Measurements from ENCODE around the gene SSTR3.
A peak's percentile ranks its signal among the peaks of the same experiment; 100 is the strongest.

The SSTR3 gene

DNA sequence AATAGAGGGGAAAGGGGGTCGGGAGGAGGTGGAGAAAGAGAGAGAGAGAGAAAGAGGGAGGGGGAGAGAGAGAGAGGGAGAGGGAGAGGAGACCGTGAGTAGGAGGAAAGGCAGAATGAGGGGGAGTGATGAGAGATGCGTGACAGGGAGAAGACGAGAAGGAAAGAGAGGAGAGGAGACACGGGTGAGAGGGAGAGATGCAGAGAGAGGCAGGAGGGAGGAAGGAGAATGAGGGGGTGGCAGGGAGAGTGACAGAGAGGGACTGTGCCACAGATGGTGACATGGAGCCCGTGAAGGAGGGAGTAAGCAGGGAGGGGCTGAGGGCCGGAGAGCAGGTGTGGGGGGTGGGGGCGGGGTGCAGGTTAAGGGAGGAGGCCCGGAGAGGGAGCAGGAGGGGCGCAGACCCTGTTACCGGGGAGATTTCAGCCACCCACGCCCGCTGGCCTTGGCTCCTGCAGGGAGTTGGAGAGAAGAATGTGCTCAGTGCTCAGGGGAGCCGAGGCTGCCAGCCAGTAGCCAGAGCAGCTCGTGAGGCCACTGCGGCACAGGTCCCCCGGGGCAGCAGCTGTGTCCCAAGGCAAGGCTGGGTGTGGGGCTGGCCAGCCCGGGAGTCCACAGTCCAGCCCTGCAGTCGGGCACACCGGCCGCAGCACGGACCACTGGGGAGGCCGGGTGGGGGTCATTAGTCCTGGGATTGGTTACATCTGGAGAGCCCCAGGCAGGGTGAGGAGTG, at the start of gene SSTR3:
TSS of gene SSTR3 (minus strand) at position 304 of the 733 bp plus-strand sequence. CDS start 4,674 bp downstream, outside the sequence.
- H3K4me3 ChIP-seq (replicated peaks; ENCODE audit: low read depth, low read length), result no peak within 1 kb of the TSS
- no peak for DNase-seq (ENCODE audit: extremely low read depth, low read depth)
- TF ChIP-seq, protein P1, sequence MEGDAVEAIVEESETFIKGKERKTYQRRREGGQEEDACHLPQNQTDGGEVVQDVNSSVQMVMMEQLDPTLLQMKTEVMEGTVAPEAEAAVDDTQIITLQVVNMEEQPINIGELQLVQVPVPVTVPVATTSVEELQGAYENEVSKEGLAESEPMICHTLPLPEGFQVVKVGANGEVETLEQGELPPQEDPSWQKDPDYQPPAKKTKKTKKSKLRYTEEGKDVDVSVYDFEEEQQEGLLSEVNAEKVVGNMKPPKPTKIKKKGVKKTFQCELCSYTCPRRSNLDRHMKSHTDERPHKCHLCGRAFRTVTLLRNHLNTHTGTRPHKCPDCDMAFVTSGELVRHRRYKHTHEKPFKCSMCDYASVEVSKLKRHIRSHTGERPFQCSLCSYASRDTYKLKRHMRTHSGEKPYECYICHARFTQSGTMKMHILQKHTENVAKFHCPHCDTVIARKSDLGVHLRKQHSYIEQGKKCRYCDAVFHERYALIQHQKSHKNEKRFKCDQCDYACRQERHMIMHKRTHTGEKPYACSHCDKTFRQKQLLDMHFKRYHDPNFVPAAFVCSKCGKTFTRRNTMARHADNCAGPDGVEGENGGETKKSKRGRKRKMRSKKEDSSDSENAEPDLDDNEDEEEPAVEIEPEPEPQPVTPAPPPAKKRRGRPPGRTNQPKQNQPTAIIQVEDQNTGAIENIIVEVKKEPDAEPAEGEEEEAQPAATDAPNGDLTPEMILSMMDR (IDR thresholded peaks at IDR 0.05; ENCODE audit: low read depth, low read length, missing control alignments), result no peak

DNA sequence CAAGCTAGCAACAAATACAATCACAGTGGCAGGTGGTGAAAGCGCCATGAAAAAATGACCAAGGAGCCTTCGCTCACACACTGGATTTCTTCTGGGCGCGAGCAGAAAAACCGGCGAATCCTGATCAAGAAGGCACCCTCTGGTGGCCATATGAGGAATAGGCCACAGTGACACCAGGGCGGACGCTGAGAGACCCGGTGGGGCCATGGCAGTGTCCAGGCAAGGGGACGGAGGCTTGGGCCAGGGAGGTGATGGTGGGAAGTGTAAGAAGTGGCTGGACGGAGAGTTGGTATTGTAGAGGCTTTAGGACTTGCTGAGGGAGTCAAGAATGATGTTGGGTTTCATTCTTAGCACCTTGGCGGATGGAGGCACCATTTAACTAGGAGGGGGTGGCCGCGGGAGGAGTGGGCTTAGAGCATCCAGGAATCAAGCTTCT, 48.6 kb upstream of the SSTR3 start:
- no peak overlapping the region for H3K4me3 ChIP-seq (replicated peaks; ENCODE audit: low read depth, low read length)
- TF ChIP-seq, protein P1 (IDR thresholded peaks at IDR 0.05; ENCODE audit: low read depth, low read length, missing control alignments), result peak; percentile 94
- no peak for DNase-seq (ENCODE audit: extremely low read depth, low read depth)

DNA sequence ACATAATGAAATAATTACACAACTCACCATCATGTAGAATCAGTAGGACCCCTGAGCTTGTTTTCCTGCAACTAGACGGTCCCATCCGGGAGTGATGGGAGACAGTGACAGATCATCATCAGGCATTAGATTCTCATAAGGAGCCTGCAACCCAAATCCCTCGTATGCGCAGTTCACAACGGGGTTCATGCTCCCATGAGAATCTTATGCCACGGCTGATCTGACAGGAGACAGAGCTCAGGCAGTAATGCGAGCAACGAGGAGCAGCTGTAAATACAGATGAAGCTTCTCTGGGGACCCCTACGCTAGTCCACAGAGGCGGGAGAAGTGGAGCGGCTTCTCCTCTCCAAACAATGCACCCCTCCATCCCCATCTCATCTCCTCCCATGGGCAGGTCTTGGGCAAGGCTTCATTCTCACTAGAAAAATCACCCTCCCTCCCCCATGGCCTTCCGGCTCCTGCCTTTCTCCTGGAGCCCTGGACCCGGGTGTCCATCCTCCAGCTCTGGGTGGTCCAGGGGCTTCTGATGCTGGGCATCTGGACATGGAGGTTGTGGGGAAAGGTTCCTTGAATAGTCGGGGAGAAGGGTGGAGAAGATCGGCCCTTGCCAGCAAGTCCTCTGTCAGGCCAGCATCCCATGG, 48.0 kb upstream of the SSTR3 start:
- DNase-seq (ENCODE audit: extremely low read depth, low read depth), result no peak
- H3K4me3 ChIP-seq (replicated peaks; ENCODE audit: low read depth, low read length), result no peak overlapping the region
- TF ChIP-seq, protein P1 (IDR thresholded peaks at IDR 0.05; ENCODE audit: low read depth, low read length, missing control alignments), result no peak

DNA sequence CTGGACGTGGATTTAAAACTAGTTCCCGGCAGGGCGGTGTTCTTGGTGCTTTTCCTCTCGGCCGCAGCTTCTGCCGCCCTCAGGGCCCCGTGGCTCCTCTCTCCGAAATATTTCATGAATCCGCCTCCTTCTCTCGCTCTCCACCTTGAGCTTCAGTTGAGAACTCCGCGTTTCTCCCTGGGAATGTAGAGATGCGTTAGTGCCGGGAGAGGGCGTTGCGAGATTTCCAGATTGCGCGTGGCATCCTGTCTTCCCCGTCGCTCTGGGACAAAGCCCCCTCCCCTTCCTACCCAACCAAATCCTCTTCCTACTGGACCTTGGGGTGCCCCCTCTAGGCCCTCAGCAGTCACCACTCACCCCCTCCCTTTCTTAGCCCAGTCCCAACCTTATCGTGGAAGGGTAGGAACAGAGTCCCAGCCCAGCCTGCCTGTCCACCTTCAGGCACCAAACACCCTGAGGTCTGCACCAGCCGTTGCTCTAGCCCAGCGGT, 47.3 kb upstream of the SSTR3 start:
- TF ChIP-seq, protein P1 (IDR thresholded peaks at IDR 0.05; ENCODE audit: low read depth, low read length, missing control alignments), result peak; percentile 61
- no peak overlapping the region for H3K4me3 ChIP-seq (replicated peaks; ENCODE audit: low read depth, low read length)
- no peak for DNase-seq (ENCODE audit: extremely low read depth, low read depth)

DNA sequence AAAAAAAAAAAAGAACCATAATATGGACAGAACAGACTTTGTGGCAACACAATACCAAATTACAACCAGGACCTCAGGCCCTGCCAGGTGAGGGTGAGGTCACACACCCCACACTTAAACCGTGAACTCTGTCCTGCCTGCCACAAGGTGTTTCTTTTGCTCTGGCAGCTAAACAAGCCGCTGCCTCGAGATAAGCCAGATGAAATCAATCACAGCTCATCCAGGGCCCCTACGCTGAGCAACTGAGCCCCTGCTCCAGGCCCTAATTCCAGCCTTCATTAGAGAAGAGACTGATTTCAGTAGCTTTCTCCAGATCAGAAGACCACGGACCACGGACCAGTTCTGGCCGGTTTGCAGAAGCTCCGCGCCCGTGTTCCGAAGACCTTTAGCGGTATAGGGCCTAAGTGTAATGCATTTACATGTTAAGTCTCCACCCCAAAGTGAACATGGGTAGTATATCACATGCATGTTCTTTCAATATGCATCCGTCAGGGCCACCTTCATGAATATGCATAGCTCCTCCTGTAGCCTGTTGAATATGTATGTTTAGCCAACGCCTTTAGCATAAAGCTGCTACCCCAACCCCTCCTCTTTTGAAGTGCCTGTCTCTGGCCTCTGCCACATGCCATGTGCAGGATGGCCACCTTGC, 46.6 kb upstream of the SSTR3 start:
- TF ChIP-seq, protein P1 (IDR thresholded peaks at IDR 0.05; ENCODE audit: low read depth, low read length, missing control alignments), result no peak
- DNase-seq (ENCODE audit: extremely low read depth, low read depth), result no peak
- no peak overlapping the region for H3K4me3 ChIP-seq (replicated peaks; ENCODE audit: low read depth, low read length)

DNA sequence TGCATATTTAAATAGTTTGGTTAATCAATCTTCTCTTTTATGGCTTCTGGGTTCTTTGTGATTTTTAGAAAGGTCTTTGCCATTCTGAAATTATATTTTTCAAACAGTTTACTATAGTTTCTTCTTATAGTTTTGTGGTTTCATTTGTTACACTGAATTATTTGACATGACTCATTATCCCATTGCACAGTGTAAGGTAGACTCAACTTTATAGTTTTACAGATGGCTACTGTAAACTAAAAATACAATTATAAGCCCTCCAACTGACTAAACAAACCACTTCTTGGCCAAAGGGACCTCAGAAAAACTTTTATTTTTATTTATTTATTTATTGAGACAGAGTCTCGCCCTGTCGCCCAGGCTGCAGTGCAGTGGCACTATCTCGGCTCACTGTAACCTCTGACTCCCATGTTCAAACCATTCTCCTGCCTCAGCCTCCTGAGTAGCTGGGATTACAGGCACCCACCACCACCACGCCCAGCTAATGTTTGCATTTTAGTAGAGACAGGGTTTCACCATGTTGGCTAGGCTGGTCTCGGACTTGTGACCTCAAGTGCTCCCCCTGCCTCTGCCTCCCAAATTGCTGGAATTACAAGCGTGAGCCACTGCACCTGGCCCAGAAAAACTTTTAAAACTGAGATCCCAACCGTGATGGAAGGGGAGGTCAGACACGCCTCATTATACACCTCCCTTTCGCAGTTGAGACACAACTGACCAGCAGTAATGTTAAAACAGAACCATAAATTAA, 45.9 kb upstream of the SSTR3 start:
- H3K4me3 ChIP-seq (replicated peaks; ENCODE audit: low read depth, low read length), result no peak overlapping the region
- no peak for DNase-seq (ENCODE audit: extremely low read depth, low read depth)
- TF ChIP-seq, protein P1 (IDR thresholded peaks at IDR 0.05; ENCODE audit: low read depth, low read length, missing control alignments), result no peak

All from HFF-Myc (cell line).